IPS-15b (cell line): ENCODE results near the gene CYP4F12.
"Not testable (repeated sequence)": the region's sequence is repeated elsewhere in the genome, so short reads cannot be mapped to it uniquely, and the experiment has no call there.

Experiments
- H3K27me3 ChIP-seq: one replicate; pipeline ENCODE4 v1.6.1; 2013; ENCODE audit warnings: low read length; ENCODE audit not compliant: control insufficient read depth, insufficient read depth
- H3K36me3 ChIP-seq: one replicate; pipeline ENCODE4 v1.6.1; 2013; ENCODE audit warnings: low read length; ENCODE audit not compliant: control insufficient read depth, insufficient read depth
- H3K4me1 ChIP-seq: one replicate; pipeline ENCODE4 v1.6.1; 2013; ENCODE audit warnings: mild to moderate bottlenecking, low read length; ENCODE audit not compliant: control insufficient read depth, insufficient read depth
- H3K4me3 ChIP-seq: one replicate; pipeline ENCODE4 v1.5.1; 2013; ENCODE audit warnings: low read depth, low read length
- H3K9ac ChIP-seq: one replicate; pipeline ENCODE4 v1.6.1; 2013; ENCODE audit warnings: low read depth, mild to moderate bottlenecking, low read length
- H3K9me3 ChIP-seq: one replicate; pipeline ENCODE4 v1.6.1; 2013; ENCODE audit warnings: mild to moderate bottlenecking, low read length; ENCODE audit not compliant: control insufficient read depth, insufficient read depth

The CYP4F12 gene

DNA sequence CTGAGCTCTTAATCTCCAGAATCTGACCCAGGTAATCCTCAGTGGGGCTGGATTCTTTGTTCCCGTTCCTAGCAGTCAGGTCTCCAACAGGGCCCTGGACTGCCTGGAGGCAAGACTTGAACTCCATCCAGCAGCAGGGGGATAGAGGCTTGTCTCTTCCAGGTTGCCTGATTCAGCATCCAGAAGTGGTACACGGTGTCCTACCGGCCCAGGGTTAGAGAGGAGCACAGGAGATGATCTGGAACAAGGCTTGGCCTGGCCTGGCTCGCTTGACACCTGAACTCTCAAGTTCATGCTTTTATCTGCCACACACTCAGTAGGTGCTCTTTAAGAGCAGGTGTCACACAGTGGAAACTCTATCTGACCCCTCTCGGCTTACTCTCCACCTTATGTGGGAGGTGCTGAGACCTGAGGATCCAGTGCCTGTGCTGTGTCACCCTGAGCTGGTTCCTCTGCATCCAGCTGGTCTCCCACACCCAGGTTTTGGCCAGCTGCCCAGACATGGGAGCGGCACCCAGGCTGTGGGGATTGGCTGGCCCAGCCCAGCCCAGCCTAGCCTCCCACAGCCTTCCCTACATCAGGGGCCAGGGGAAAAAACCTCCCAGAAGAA, 32.5 kb upstream of the CYP4F12 start, which contains the start of gene CYP4F3:
Gene CYP4F3, plus strand, starts transcription at position 604 of the 610 bp plus-strand sequence. CDS start 519 bp downstream, outside the sequence.
- H3K36me3 ChIP-seq, result no peaks in the 10 kb centered on the region
- H3K4me3 ChIP-seq, result no peak within 1 kb of the TSS
- H3K9ac ChIP-seq, result no peak within 1 kb of the TSS
- peaks cover 2% of the 10 kb centered on the region for H3K9me3 ChIP-seq
- no peaks in the 10 kb centered on the region for H3K4me1 ChIP-seq
- no peaks in the 10 kb centered on the region for H3K27me3 ChIP-seq

DNA sequence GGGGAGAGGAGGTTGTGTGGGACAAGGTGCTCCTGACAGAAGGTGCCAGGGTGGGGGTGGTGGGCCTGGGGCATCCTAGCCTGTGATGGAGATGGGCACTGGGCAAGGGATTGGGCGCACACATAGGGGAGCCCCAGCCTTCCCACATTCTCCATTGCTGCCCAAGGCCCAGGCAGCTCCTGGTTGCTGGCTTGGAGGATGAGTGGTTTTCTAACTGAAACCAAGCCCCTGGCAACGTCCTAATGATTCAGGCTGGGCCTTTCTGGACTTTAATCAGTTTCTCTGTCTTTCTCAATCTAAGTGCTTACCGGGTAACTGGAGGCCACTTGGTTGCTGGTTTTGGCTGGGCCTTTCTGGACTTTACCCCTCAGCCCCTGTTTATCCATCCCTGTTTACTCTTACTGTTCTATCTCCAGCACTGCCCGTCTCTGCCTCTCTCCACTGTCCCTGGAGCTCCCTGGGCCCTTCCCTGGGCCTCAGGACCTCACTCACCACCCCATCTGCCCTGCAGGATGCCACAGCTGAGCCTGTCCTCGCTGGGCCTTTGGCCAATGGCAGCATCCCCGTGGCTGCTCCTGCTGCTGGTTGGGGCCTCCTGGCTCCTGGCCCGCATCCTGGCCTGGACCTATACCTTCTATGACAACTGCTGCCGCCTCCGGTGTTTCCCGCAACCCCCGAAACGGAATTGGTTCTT, 31.8 kb upstream of the CYP4F12 start:
- Histone ChIP-seq H3K27me3 (no peaks in the 10 kb centered on the region), H3K4me1 (no peaks in the 10 kb centered on the region), H3K9ac (no peak overlapping the region), H3K9me3 (peaks cover 2% of the 10 kb centered on the region), H3K4me3 (no peak overlapping the region), H3K36me3 (no peaks in the 10 kb centered on the region)

DNA sequence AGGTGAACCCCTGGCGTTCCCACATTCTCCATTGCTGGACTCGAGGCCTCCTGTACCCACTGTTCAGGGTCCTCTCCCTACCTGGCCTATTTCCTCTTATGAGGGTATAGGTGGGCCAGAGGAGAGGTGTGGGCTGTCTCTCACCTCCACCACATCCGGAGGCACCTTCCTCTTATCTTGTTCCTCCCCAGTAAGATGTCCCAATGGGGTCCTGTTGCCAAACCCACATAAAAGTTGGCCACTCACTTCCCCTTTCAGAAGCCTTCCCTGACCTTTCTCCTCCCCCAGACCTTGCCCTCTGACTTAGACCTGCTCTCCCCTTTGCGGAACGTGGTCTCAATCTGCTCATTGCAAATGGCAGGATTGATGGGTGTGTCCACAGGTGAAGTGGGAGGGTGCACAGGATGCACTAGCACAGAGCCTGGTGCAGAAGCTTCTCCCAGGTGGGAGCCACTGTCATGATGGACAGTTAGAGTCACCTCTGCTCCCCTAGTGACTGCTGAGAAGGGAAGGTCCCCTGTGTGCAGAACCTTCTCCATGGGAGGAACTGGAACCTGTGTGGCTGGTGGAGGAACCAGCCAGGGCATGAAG, 30.9 kb upstream of the CYP4F12 start:
- no peak overlapping the region for H3K4me3 ChIP-seq
- H3K9ac ChIP-seq, result no peak overlapping the region
- H3K9me3 ChIP-seq, result peaks cover 2% of the 10 kb centered on the region
- H3K4me1 ChIP-seq, result no peaks in the 10 kb centered on the region
- no peaks in the 10 kb centered on the region for H3K27me3 ChIP-seq
- H3K36me3 ChIP-seq, result no peaks in the 10 kb centered on the region

DNA sequence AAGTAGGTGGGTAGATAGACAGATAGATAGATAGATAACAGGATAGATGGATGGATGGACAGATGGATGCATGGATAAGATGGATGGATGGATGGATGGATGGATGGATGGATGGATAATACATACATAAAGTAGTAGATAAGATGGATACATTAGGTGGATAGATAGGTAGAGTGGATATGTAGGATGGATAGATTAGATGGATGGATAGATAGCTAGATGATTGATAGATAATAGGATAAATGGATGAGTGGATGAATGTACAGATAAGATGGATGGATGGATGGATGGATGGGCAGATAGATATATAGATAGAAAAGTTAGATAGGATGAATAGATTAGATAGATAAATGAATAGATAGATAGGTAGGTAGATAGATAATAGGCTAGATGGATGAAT, 30.1 kb upstream of the CYP4F12 start:
- Histone ChIP-seq H3K27me3 (no peaks in the 10 kb centered on the region), H3K4me1 (no peaks in the 10 kb centered on the region), H3K9me3 (peaks cover 2% of the 10 kb centered on the region), H3K4me3 (no peak overlapping the region), H3K36me3 (no peaks in the 10 kb centered on the region), H3K9ac (no peak overlapping the region)

DNA sequence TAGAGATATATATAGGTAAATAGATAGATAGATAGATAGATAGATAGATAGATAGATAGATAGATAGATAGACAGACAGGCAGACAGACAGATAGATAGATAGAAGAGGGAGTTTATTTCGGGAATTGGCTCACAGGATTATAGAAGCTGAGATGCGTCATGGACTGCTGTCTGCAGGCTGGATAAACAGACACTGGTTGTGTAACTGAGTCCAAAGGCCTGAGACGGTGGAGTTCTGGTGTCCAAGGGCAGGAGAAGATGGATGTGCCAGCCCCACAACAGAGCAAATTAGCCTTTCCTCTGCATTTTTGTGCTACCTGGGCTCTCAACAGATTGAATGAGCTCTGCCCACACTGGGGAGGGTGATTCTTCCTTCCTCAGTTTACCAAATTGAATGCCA, 29.5 kb upstream of the CYP4F12 start:
- H3K4me1 ChIP-seq, result no peaks in the 10 kb centered on the region

DNA sequence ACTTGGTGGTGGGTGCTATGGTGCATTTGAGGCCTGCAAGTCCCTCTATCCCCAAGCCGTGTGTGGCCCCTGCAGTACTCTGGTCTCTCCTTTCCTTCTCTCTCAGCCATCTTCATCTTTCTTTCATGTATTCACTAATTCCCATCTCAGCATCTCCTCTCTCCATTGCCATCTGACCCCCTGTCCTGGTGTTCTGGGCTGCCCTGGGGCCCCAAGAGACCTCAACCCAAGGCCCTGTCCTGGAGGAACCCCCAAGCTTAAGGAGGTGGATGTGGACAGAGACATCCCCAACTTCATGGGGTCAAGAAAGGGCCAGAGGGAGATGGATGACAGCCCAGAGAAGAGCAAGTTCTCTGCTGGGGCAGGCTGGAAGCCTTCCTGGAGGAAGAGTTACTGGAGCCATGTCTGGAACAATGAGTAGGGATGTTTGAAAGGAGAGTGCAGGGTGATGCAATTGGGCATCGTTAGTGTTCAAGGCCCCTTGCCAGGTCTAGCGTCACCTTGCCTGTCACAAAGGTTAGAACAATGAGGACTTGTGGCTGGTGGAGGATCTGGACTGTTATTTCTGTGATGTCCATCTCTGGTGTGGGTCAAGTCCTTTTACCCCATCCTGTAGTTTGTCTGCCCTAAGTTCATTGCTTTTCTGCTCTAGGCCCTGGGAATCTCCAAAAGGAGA, 28.7 kb upstream of the CYP4F12 start:
- Histone ChIP-seq H3K36me3 (no peaks in the 10 kb centered on the region), H3K27me3 (no peaks in the 10 kb centered on the region), H3K4me3 (no peak overlapping the region), H3K9me3 (peaks cover 2% of the 10 kb centered on the region), H3K4me1 (no peaks in the 10 kb centered on the region), H3K9ac (no peak overlapping the region)

More for the DNA sequence above, 29.5 kb upstream of the CYP4F12 start:
- H3K4me3 ChIP-seq, result no peak overlapping the region
- no peaks in the 10 kb centered on the region for H3K36me3 ChIP-seq
- peaks cover 2% of the 10 kb centered on the region for H3K9me3 ChIP-seq
- no peak overlapping the region for H3K9ac ChIP-seq
- H3K27me3 ChIP-seq, result no peaks in the 10 kb centered on the region

DNA sequence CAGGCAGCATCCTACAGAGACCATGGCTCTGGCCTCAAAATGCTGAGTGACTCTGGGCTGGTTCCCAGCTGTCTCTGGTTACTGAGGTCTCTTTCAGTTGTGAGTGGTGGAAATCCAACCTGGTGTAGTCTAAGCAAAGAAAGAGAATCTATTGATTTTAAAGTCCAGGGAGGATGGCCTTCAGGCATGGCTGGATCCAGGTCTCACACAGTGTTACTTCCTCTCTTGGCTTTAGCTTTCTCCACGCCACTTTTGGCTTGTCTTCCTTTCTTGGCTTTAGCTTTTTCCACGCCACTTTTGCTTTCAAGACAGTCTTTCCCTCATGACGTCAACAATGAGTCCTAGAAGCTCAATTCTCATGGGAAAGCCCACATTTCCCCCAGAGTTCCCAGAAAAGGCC, 28.1 kb upstream of the CYP4F12 start:
- Histone ChIP-seq H3K36me3 (no peaks in the 10 kb centered on the region), H3K9me3 (peaks cover 2% of the 10 kb centered on the region), H3K4me3 (no peak overlapping the region), H3K9ac (no peak overlapping the region), H3K4me1 (no peaks in the 10 kb centered on the region), H3K27me3 (no peaks in the 10 kb centered on the region)

DNA sequence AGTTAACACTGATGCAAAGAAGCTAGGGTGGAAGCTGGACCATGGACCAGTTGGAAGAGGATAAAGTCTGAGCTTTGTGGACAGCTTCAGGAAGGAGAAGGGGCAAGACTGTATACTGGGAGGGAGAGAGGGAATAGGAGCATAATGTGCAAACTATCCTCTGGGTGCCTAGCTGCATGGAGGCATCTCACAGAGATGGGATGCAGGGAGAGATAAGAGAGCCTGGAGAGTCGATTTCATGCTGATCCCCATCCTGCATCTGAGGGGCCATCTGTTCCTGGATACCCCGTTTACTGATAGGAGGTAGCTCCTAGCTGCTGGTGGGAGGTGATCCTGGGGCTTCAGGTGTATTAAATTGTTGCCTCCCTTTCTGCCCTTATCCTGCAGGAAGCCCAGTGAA, 23.4 kb upstream of the CYP4F12 start:
- no peaks in the 10 kb centered on the region for H3K36me3 ChIP-seq
- no peak overlapping the region for H3K9ac ChIP-seq
- no peaks in the 10 kb centered on the region for H3K4me1 ChIP-seq
- H3K9me3 ChIP-seq, result no peaks in the 10 kb centered on the region
- H3K27me3 ChIP-seq, result no peaks in the 10 kb centered on the region
- H3K4me3 ChIP-seq, result no peak overlapping the region

DNA sequence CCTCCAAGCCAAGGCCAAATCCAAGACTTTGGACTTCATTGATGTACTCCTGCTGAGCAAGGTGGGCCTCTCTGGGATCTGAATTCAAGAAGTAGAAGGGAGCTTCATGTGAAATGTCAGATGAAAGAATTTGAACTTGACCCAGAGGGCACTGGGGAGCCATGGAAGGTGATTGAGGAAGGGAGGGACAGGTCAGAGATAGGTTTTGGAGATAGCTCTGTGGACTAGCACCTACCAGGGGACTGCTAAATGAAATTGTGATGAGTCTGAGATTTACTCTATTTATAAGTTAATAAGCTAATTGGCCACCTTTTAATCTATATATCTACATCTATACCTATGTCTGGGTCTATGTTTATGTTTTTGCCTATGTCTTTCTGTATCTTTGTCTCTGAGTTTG, 22.8 kb upstream of the CYP4F12 start:
- H3K36me3 ChIP-seq, H3K4me1 ChIP-seq, H3K27me3 ChIP-seq, H3K4me3 ChIP-seq, H3K9ac ChIP-seq, H3K9me3 ChIP-seq: not testable (repeated sequence)

DNA sequence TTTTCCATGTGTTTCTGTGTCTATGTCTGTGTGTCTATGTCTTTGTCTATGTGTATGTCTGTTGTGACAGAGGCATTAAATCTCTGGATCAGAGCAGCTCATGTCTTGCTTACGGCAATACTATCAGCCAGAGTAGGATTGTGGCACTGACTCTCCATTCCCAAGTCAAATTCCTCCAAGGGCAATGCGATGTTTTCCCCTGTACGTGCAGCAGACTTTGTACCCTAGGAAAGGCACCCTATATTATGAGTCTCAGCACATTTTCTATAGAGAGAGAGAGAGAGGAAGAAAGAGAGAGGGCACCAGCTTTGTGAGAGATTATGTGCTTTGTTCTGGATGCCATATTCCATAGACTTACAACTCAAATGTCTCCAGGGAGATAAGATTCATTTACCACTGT, 21.1 kb upstream of the CYP4F12 start:
- Histone ChIP-seq H3K4me1 (no peaks in the 10 kb centered on the region), H3K4me3 (no peak overlapping the region), H3K9ac (no peak overlapping the region), H3K36me3 (no peaks in the 10 kb centered on the region), H3K27me3 (no peaks in the 10 kb centered on the region), H3K9me3 (no peaks in the 10 kb centered on the region)

DNA sequence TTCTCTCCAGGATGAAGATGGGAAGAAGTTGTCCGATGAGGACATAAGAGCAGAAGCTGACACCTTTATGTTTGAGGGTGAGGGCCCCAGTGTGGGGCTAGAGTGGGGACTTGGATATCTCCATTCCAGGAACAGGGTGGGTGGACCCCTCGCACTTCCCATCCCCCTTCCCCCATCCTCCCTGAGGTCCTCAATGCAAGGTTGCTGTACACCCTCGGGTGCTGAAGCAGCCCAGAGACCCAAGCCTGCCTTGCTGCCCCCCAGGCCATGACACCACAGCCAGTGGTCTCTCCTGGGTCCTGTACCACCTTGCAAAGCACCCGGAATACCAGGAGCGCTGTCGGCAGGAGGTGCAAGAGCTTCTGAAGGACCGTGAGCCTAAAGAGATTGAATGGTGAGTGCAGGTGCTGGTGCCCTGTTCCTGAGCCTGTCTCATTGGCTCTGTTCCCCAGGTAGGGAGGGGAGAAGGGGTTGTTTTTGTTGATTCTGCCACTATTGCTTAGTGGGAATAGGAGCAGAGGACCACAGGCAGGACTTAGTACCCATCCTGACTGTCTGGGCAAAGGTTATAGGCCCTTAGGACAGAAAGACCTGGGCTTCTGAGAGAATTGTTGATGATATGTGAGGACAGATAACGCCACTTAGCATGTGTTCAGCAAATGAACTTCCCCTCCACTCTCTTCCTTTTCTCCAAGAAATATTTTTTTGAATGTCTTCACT, 20.2 kb upstream of the CYP4F12 start:
- no peaks in the 10 kb centered on the region for H3K4me1 ChIP-seq
- no peaks in the 10 kb centered on the region for H3K9me3 ChIP-seq
- H3K4me3 ChIP-seq, result no peak overlapping the region
- no peaks in the 10 kb centered on the region for H3K36me3 ChIP-seq
- no peak overlapping the region for H3K9ac ChIP-seq
- H3K27me3 ChIP-seq, result no peaks in the 10 kb centered on the region
